Peyer's patch (tissue), 4 donors: ENCODE data around the gene POLR1D.

Source experiments
- CTCF ChIP-seq, 6 experiments: fragments of 450-650 bp in 4 of 6; fragments of 200-600 bp in 2 of 6; sonication (generic) in 1 of 6; IDR thresholded peaks; one replicate each; pipeline ENCODE4 v1.5.1; 2017 to 2019; ENCODE audit warnings: antibody characterized with exemption in 6 of 6, mild to moderate bottlenecking in 3 of 6, moderate library complexity in 1 of 6
- POLR2A ChIP-seq, 2 donors: fragments of 450-650 bp; IDR thresholded peaks; one replicate each; pipeline ENCODE4 v1.5.1; 2017; ENCODE audit warnings: antibody characterized with exemption in 2 of 2, mild to moderate bottlenecking in 2 of 2, moderate library complexity in 2 of 2

DNA sequence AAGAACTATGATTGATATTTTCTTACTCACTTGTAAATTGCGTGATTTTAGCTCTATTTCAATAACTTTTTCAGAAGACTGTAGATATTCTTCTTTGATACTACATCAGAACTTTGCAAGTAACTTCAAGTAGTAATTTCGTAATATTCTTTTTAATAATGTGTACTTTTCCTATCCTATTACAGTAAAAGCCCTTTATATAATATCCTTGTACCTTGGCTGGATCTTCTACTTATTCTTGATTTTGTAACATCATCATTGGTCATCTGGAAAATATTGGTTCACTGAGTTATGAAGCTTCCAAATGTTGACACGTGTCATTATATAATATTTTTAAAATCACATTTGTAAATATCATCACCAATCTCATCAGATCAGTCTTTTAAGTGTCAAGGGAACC, 32.4 kb downstream of the POLR1D start:
- TF ChIP-seq CTCF (IDR thresholded peaks at IDR 0.05) (no peak), POLR2A (IDR thresholded peaks at IDR 0.05) (no peak)
